ENCODE data around the gene GNE. TPM values are rescaled to one million over a fixed set of nuclear protein-coding genes. Genes with fewer than 3 reads are reported as not detected.

GNE gene
- total RNA-seq, 2 experiments from 2014 or later = 14.8 to 15.8 TPM

DNA sequence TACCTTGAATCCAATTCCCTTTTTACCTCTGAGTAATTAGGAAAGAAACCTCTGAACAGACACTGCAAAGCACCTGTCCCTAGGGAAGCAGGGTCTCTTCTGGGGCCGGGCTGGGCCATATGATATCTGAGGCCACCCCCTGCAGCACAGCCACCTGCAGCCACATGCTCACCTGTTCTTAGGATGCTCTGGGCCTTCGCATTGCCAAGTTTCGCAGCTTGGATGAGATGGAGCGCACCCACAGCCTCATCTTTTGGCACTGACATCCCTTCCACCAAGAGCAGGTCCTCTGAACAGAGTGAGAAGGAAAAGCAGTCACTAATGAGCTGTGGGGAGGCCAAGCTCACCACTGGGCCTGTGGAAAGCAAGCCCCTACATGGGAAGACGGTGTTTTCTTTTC is 40.2 kb downstream of the GNE start:
- POLR2A ChIA-PET = no interaction called here
- Mint-ChIP-seq H3K27me3 (no peaks in the 10 kb centered on the region), H3K36me3 (ENCODE audit: low read depth) (peaks cover 78% of the 10 kb centered on the region), H3K9me3 (peaks cover 8% of the 10 kb centered on the region), H3K27ac (peak overlapping the region; percentile 81), H3K4me3 (peak overlapping the region; percentile 1), H3K4me1 (peaks cover 55% of the 10 kb centered on the region)
- CTCF ChIA-PET = interaction anchor here (0.8 to 2.0 kb wide), 3 partner anchors 11 to 27 kb away, joined by 3 to 7 read pairs (median 6); partner anchors contain the start of gene CLTA
- DNase-seq = no peak

DNA sequence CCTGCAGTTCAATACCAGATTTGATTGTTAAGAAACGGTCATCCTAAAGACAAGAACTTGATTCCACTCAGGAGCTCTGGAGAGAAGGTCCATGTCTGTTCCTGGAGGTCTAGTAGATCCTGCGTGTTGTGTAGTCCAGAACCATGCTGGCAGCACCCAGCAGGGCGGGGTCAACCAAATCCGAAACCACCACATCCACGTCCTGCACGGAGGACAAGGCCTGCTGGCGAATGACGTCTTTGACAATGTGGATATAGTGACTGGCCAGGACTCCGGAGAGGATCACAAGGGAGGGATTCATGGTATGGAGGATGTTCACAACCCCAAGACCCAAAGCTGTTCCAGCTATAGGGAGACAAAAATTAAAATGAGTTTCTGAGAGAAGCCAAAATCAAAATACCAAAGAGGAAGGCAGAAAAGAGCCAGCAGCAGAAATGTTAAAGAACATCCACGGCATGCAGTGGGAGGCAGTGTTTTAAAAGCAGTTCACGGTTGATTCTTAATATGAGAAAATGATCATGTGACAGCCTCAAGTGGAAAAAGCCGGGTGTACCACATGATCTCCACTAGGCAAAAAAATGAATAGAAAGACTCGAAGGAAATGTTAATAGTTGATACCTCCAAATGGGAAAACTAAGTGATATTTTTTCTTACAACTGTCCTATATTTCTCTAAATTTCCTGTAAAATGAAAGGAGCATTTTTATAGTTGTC is 40.8 kb downstream of the GNE start:
- no peak for DNase-seq
- ChIA-PET CTCF (interaction anchor here (1.3 to 2.0 kb wide), 3 partner anchors 10 to 26 kb away, joined by 4 to 7 read pairs (median 6); partner anchors contain the start of gene CLTA), POLR2A (no interaction called here)
- Mint-ChIP-seq H3K36me3 (ENCODE audit: low read depth) (peaks cover 75% of the 10 kb centered on the region), H3K9me3 (peaks cover 2% of the 10 kb centered on the region), H3K27ac (peak overlapping the region; percentile 81), H3K4me3 (peak overlapping the region; percentile 24), H3K27me3 (no peaks in the 10 kb centered on the region), H3K4me1 (peaks cover 56% of the 10 kb centered on the region)

DNA sequence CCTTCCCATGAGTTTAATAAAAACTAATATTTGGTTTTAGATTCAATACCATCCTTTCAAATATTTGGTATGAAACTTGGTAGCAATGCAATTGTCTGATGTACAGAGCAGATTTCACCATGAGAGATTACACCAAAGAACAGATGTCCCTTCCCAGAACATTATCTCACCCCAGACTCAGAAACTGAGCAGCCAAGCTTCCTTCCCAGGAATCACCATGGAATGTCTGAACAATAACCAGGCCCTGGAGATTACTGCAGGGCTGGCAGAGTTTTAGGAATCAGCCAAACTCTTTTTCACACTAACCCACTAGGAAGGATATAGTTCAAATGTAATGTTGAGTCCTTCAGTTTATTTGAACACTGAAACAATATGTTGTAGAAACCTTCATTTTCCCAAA is 43.7 kb downstream of the GNE start:
- peaks cover 64% of the 10 kb centered on the region for H3K4me1 Mint-ChIP-seq
- H3K9me3 Mint-ChIP-seq = no peaks in the 10 kb centered on the region
- no peak overlapping the region for H3K4me3 Mint-ChIP-seq
- POLR2A ChIA-PET = no interaction called here
- H3K27me3 Mint-ChIP-seq = no peaks in the 10 kb centered on the region
- CTCF ChIA-PET = interaction anchor here (0.6 kb wide), 1 partner anchor 86 kb away, joined by 4 read pairs; no protein-coding TSS in a partner anchor
- peaks cover 81% of the 10 kb centered on the region for H3K36me3 Mint-ChIP-seq (ENCODE audit: low read depth)
- DNase-seq = no peak
- H3K27ac Mint-ChIP-seq = no peak overlapping the region

DNA sequence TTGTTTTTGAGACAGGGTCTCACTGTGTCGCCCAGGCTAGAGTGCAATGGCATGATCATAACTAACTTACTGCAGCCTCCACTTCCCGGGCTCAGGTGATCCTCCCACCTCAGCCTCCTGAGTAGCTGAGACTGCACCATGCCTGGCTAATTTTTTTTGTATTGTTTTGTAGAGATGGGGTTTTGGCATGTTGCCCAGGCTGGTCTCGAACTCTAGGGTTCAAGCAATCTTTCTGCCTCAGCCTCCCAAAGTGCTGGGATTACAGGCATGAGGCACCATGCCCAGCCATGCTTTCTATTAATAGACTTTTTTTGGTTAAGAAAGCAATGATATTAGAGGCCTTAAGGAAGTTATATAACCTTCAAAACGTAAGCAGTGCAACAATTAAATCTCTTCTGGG is 44.3 kb downstream of the GNE start:
- no peak overlapping the region for H3K4me3 Mint-ChIP-seq
- H3K36me3 Mint-ChIP-seq (ENCODE audit: low read depth) = peaks cover 76% of the 10 kb centered on the region

DNA sequence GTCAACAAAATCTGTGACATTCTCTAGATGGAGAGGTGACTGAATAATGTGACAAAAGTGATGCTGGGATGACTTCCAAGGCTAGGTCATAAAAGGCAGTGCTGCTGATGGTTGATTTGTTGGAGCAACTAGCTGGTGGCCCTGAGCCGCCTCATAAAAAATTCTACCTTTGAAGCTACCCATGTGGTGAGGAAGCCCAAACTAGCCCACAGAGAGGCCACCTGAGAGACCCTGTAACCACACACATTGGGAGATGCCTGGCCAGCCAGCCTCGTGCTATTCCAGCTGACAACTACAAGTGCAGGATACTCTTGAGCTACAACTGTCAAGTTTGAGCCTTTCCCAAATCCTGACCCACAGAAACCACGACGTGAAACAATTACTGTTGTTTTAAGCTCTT is 44.9 kb downstream of the GNE start:
- Mint-ChIP-seq H3K4me1 (peaks cover 62% of the 10 kb centered on the region), H3K4me3 (no peak overlapping the region), H3K9me3 (no peaks in the 10 kb centered on the region), H3K27me3 (no peaks in the 10 kb centered on the region), H3K36me3 (ENCODE audit: low read depth) (peaks cover 77% of the 10 kb centered on the region), H3K27ac (peak overlapping the region; percentile 13)
- CTCF ChIA-PET = interaction anchor here (0.6 to 1.5 kb wide), 6 partner anchors 9 to 251 kb away, joined by 3 to 4 read pairs (median 3); no protein-coding TSS in a partner anchor
- POLR2A ChIA-PET = interaction anchor here (0.6 kb wide), 1 partner anchor 176 kb away, joined by 8 read pairs; no protein-coding TSS in a partner anchor
- DNase-seq = no peak

More for the DNA sequence above, 44.3 kb downstream of the GNE start:
- Mint-ChIP-seq H3K27me3 (no peaks in the 10 kb centered on the region), H3K4me1 (peaks cover 64% of the 10 kb centered on the region), H3K9me3 (no peaks in the 10 kb centered on the region), H3K27ac (no peak overlapping the region)
- no peak for DNase-seq
- CTCF ChIA-PET = interaction anchor here (0.6 to 1.5 kb wide), 2 partner anchors 24 to 226 kb away, joined by 3 to 4 read pairs; no protein-coding TSS in a partner anchor
- POLR2A ChIA-PET = interaction anchor here (0.6 kb wide), 1 partner anchor 176 kb away, joined by 8 read pairs; no protein-coding TSS in a partner anchor

DNA sequence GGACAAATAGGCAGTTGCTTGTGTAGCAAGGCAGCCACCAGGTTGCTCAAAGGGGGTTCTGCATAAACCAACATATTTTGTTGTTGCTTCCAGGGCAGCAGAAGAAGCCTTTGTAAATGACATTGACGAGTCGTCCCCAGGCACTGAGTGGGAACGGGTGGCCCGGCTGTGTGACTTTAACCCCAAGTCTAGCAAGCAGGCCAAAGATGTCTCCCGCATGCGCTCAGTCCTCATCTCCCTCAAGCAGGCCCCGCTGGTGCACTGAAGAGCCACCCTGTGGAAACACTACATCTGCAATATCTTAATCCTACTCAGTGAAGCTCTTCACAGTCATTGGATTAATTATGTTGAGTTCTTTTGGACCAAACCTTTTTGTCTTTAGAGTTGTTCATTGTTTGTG is 46.7 kb downstream of the GNE start:
- ChIA-PET POLR2A (no interaction called here), CTCF (interaction anchor here (1.7 to 3.4 kb wide), 2 partner anchors 17 to 21 kb away, joined by 3 to 14 read pairs; partner anchors contain the start of gene CLTA)
- DNase-seq = no peak
- Mint-ChIP-seq H3K27ac (no peak overlapping the region), H3K27me3 (no peaks in the 10 kb centered on the region), H3K4me3 (no peak overlapping the region), H3K9me3 (no peaks in the 10 kb centered on the region), H3K4me1 (peaks cover 61% of the 10 kb centered on the region), H3K36me3 (ENCODE audit: low read depth) (peaks cover 74% of the 10 kb centered on the region)

DNA sequence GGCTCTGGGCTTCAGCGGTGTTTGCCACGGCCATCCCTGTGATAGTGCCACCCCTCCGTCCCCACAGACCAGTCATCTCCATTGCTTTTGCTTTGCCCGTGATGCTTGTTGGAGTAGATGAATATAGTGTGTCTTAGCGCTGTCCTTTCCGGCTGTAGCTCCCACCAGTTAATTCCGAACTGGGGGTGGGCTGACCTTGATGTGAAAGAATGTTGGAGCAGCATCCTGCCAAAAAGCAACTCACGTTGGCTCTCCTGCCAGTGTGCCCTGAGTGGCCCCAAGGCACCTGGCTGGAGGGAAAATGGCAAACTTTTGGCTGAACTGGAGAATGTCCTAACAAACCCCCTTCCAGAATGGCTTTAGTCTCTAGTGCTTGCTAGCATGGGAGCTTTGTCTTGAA is 47.5 kb downstream of the GNE start:
- Mint-ChIP-seq H3K4me1 (peaks cover 61% of the 10 kb centered on the region), H3K27ac (no peak overlapping the region), H3K27me3 (no peaks in the 10 kb centered on the region), H3K36me3 (ENCODE audit: low read depth) (peaks cover 77% of the 10 kb centered on the region), H3K9me3 (no peaks in the 10 kb centered on the region), H3K4me3 (no peak overlapping the region)
- CTCF ChIA-PET = interaction anchor here (0.8 to 3.4 kb wide), 4 partner anchors 10 to 38 kb away, joined by 3 to 14 read pairs (median 4); partner anchors contain the start of gene CLTA
- DNase-seq = no peak
- POLR2A ChIA-PET = no interaction called here

DNA sequence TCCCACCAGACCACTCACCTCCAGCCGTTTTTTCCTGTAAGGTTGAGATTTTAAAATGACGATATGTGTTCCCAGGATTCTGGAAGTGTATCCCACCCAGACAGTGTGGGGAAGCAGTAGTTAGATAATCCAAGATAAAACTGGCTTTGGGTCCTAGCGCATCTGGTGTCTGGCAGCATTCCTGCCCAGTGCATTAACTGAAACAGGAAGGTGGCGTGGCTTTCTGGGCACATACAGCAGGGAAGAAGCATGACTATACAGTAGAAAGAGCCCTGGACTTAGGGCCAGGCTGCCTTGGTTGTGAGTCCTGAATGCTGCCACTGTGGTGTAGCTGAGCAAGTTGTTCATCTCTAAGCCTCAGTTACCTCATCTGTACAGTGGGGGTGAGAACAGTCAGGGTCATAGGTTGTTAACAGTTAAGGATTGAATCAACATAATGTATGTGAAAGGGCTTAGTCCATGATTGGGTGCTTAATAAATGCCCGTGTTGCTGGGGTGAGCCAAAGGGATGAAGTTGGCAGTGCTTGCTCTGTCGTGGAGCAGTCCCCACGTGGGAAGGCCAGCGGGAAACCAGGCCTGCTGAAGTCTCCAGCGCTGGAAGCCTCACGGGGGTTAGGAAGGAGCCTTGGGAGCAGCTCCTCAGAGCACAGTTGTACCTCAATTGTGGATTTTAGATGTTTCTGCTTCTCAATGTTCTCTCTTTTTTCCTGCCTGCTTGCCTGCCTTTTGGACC is 49.6 kb downstream of the GNE start:
- Mint-ChIP-seq H3K9me3 (no peaks in the 10 kb centered on the region), H3K27ac (peak overlapping the region; percentile 74), H3K27me3 (no peaks in the 10 kb centered on the region), H3K4me1 (peaks cover 54% of the 10 kb centered on the region), H3K4me3 (no peak overlapping the region), H3K36me3 (ENCODE audit: low read depth) (peaks cover 80% of the 10 kb centered on the region)
- POLR2A ChIA-PET = no interaction called here
- DNase-seq = no peak
- CTCF ChIA-PET = interaction anchor here (0.9 to 3.4 kb wide), 3 partner anchors 9 to 40 kb away, joined by 4 to 14 read pairs (median 5); partner anchors contain the start of gene CLTA

DNA sequence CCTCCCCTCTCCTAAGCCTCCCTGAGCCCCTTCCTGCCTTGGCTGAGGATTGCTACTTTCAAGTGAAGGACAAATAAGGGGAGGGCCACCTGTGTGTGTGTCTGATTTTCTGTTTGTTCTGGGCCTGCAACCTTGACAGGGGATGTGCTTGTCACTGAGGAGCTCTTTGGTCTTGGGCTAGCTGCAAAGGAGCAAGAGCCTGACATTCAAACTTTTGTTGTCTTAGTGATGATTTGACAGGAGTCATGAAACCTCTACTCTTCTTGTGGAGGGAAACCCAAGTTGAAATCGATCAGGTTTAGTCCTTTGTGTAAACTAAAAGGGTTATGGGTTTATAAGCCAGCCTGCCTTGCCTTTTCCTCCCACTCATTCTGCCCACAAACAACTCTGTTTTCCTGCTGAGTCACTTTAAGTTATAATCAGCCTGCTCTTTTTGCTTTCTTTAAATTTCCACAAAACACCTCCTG is 50.7 kb downstream of the GNE start:
- H3K4me3 Mint-ChIP-seq = no peak overlapping the region
- ChIA-PET CTCF (interaction anchor here (0.7 to 1.5 kb wide), 4 partner anchors 9 to 39 kb away, joined by 3 to 4 read pairs (median 4); partner anchors contain the start of gene CLTA), POLR2A (no interaction called here)
- peaks cover 81% of the 10 kb centered on the region for H3K36me3 Mint-ChIP-seq (ENCODE audit: low read depth)
- no peak for DNase-seq
- H3K4me1 Mint-ChIP-seq = peaks cover 55% of the 10 kb centered on the region
- H3K27me3 Mint-ChIP-seq = no peaks in the 10 kb centered on the region
- peak overlapping the region; percentile 74 for H3K27ac Mint-ChIP-seq
- H3K9me3 Mint-ChIP-seq = no peaks in the 10 kb centered on the region

DNA sequence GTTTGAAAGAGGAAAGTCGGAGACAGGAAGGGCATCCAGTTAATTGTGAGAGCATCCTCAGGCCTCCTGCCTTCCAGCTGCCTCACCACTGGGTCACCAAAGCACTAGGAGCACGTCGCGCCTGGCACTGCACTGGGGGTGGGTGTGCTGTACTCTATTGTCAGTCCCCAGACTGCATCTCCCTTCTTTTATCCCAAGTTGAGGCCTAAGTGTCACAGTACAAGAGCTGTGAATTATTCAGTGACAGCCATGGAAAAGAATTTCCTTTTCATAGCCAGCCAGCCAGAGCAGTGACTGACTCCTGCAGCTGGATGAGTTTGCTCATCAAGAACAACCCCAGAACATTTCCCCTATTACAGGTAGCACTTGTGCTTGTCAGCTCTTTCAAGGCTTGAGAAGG is 51.2 kb downstream of the GNE start:
- CTCF ChIA-PET = interaction anchor here (0.7 to 1.5 kb wide), 2 partner anchors 15 to 16 kb away, joined by 3 to 4 read pairs; partner anchors contain the start of gene CLTA
- no peaks in the 10 kb centered on the region for H3K9me3 Mint-ChIP-seq
- H3K4me3 Mint-ChIP-seq = no peak overlapping the region
- peaks cover 55% of the 10 kb centered on the region for H3K4me1 Mint-ChIP-seq
- H3K27me3 Mint-ChIP-seq = no peaks in the 10 kb centered on the region
- POLR2A ChIA-PET = no interaction called here
- DNase-seq = no peak
- H3K27ac Mint-ChIP-seq = peak overlapping the region; percentile 74
- H3K36me3 Mint-ChIP-seq (ENCODE audit: low read depth) = peaks cover 79% of the 10 kb centered on the region

DNA sequence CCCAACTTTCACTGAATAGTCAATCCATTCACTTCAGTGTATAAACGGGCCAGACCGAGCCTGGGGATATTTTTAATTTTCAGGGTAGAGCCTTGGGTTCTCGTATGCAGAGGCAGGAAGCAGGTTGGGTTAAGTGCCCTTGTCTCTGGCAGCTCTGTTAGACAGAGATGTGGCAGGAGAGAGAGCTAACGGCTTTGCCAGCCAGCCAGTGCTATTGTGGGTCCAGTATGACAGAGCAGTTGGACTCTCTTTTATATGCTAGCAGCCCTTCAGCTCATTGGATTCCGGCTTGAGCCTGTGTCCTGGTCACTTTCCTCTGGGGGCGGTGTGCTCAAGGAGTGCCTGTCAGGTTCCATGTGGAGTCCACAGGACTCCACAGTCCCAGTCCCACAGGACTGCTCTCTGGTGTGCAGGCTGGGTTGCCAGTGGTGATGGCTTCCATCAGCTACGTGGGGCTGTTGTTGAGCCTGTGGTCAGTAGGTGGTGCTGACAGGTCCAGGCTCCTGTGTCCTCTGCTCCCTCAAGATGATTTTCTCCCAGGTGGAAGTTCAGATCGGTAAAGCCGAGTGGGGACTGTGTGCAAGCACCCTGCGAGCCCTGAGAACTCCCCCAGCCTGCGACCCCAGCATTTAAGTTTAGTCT is 53.2 kb downstream of the GNE start:
- ChIA-PET POLR2A (no interaction called here), CTCF (no interaction called here)
- DNase-seq = no peak
- H3K36me3 Mint-ChIP-seq (ENCODE audit: low read depth) = peaks cover 71% of the 10 kb centered on the region
- H3K27ac Mint-ChIP-seq = no peak overlapping the region
- peaks cover 47% of the 10 kb centered on the region for H3K4me1 Mint-ChIP-seq
- no peak overlapping the region for H3K4me3 Mint-ChIP-seq
- H3K27me3 Mint-ChIP-seq = no peaks in the 10 kb centered on the region
- no peaks in the 10 kb centered on the region for H3K9me3 Mint-ChIP-seq

DNA sequence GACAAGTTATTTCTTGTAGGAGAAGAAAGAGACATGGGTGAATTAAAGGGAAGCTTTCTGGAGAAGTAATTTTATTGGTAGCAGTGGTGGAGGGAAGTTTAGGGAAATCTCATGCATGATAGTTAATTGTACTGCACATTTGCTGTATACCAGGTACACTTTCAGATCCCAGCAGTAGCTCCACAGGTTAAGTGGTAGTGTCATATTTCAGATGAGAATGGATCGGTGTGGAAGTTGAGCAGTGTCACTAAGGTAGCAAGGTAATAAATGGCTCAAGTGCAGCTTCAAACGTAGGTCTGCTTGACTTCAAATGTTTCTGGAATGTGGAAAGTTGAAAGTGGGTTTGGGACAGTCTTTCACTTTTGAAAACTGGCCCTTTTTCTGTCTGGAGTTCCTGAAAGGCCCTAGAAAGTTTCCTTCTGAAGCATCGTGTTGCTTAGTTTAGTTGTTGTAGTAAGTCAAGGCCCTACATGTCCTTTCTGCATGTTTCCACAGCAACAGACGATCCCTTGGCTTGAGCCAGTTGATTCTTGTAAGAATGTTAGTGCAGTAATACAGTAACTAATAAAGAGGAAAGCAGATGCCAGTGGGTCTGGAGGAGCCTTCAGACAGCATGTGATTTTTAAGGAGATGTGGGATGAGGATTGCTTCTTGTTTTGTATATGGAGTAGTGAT is 63.8 kb downstream of the GNE start:
- H3K27ac Mint-ChIP-seq = no peak overlapping the region
- H3K27me3 Mint-ChIP-seq = no peaks in the 10 kb centered on the region
- peaks cover 48% of the 10 kb centered on the region for H3K4me1 Mint-ChIP-seq
- peak overlapping the region; percentile 7 for H3K4me3 Mint-ChIP-seq
- ChIA-PET POLR2A (no interaction called here), CTCF (interaction anchor here (0.8 to 1.7 kb wide), 3 partner anchors 8 to 17 kb away, joined by 3 to 4 read pairs (median 3); no protein-coding TSS in a partner anchor)
- peaks cover 39% of the 10 kb centered on the region for H3K36me3 Mint-ChIP-seq (ENCODE audit: low read depth)
- no peak for DNase-seq
- no peaks in the 10 kb centered on the region for H3K9me3 Mint-ChIP-seq
